Prostate gland (tissue), 2 donors: ENCODE measurements around the gene DQX1.

Experiments
- CTCF ChIP-seq, 4 experiments: fragments of 200-600 bp in 2 of 4; fragments of 450-650 bp in 2 of 4; sonication (generic) in 2 of 4; IDR thresholded peaks; 1 replicate in 3 of 4; 2 replicates in 1 of 4; pipeline ENCODE4 v1.5.1; 2016 to 2019; ENCODE audit warnings: antibody characterized with exemption in 4 of 4, mild to moderate bottlenecking in 2 of 4, moderate library complexity in 2 of 4
- POLR2A ChIP-seq: fragments of 450-650 bp; IDR thresholded peaks from one replicate; pipeline ENCODE4 v1.6.1; 2016; ENCODE audit warnings: antibody characterized with exemption, mild to moderate bottlenecking
- POLR2AphosphoS5 ChIP-seq: sonication (generic); formaldehyde crosslinking; IDR thresholded peaks from one replicate; pipeline ENCODE4 v1.6.1; 2017; ENCODE audit warnings: antibody characterized with exemption

GRCh38 chr2:74575320-74575719 lies 49.3 kb upstream of the DQX1 start:
- no peak for TF ChIP-seq CTCF (IDR thresholded peaks at IDR 0.05)
- TF ChIP-seq POLR2AphosphoS5 = no peak
- TF ChIP-seq POLR2A = no peak
